HG03469 (cell line): Measurements from ENCODE around the gene TP53RK.
"Not testable (repeated sequence)": the region's sequence is repeated elsewhere in the genome, so short reads cannot be mapped to it uniquely, and the experiment has no call there.

ENCODE experiments used
- ATAC-seq: cut with Tn5 transposase; IDR thresholded peaks from one replicate; pipeline ENCODE4 v1.9.1; 2021; ENCODE audit warnings: mild to moderate bottlenecking, moderate library complexity, moderate number of reproducible peaks; ENCODE audit not compliant: unreplicated experiment

TP53RK gene

GRCh38 chr20:46683939-46684750, 5.1 kb downstream of the TP53RK start:
- no peak for ATAC-seq

DNA sequence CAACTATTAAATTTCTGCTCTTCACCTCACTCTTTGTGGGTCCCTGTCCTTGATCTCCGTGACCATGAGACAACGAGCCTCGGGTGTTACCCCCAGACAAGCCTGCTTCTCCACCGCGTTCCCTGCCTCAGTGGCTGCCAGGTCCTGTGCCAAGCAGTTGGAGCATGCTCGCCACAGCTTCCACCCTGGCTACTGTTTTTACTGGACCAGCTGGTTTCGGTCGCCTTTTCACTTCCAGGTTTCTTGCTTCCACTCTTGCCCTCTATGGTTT, 5.6 kb downstream of the TP53RK start:
- no peak for ATAC-seq

GRCh38 chr20:46683011-46683667, 6.1 kb downstream of the TP53RK start:
- no peak for ATAC-seq

- ATAC-seq: no peak
These were observed 7.0 kb downstream of the TP53RK start for GRCh38 chr20:46682063-46682821.

- no peak for ATAC-seq
These were observed 8.0 kb downstream of the TP53RK start for GRCh38 chr20:46681032-46681854.

DNA sequence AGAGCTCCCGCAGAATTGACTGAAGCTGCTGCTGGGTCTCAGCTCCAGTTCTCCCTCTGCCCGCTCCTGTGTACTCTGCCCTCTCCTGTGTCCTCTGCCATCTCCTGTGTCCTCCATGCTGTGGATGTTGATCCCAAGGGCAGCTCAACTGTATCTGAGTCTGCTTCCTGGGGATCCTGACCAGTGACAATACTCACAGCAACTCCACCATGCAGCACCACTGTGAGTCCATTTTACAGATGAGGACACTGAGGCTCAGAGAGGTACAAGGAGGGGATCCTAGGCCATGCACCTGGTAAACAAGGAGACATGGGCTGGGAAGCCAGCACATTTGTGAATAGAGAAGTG, 8.6 kb downstream of the TP53RK start:
- ATAC-seq: no peak

DNA sequence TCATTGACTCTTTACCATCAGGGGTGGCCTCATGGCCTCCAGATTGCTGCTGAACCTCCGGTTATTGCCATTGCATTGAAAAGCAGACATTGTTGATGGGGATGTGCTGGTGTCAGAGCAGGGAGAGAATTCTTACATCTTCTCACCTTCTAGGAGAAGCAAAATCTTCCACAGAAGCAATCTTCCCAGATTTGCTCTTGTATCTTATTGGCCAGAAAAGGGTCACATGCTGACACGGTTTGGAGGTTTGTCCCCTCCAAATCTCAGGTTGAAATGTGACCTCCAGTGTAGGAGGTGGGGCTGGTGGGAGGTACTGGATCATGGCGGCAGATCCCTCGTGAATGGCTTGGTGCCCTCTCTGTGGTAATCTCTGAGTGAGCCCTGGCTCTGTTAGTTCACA, 10.7 kb downstream of the TP53RK start:
- ATAC-seq: no peak

DNA sequence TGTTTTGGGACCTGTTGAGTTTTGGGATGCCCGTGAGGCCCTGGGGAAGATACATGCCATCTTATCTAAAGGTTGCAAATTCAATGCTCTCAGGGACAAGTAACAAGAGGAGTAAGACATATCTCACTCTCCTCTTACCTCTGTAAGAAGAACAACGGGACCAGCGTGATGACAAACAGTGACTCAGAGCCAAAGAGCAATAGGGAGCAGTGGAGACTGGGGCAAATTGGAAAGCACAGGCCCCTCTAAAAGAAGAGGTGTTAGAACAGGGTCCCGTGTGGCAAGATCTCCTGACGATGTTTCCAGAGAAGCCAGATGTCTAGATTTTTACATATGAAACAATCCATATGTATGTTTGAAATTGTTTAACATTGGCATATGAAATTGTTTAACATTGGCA, 11.6 kb downstream of the TP53RK start:
- ATAC-seq: no peak

- ATAC-seq: not testable (repeated sequence)
These were observed 12.5 kb downstream of the TP53RK start for GRCh38 chr20:46676649-46677316.

DNA sequence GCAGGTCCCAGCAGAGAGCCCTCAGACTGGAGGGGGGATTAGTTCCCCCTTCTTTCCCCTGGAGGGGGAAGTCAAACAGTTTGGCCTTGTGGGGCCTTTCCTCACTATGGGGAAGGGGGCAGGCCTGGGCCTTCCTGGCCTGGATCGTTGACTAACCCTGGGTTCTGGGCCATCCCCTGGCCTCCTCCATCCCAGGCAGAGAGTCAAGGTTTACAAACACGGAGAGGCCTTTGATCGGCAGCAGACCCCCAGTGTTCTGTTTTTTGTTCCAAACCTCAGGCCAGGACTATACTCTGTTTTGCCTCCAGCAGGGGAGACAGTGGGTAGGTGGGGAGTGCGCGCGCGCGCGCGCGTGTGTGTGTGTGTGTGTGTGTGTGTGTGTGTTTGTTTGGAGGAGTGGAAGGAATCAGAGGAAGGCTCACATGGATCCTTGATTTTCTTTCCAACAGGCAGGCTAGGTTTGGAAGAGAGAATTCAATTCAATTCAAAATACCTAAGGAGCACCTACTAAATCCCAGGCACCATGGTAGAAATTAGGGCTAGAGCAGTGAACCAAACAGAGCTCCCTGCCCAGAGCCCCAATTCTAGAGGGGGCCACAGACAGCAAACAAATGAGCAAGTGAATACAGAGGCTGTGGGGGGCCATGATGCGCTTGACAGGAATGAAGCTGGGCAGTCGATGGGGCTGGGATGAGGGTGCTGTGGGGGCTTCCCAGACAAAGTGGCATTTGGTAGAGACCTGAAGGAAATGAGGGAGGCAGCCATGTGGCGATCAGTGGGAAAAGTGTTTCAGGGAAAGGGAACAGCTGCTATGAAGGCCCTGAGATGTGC, 14.8 kb downstream of the TP53RK start:
- no peak for ATAC-seq

GRCh38 chr20:46673394-46674252, 15.6 kb downstream of the TP53RK start:
- ATAC-seq: no peak

DNA sequence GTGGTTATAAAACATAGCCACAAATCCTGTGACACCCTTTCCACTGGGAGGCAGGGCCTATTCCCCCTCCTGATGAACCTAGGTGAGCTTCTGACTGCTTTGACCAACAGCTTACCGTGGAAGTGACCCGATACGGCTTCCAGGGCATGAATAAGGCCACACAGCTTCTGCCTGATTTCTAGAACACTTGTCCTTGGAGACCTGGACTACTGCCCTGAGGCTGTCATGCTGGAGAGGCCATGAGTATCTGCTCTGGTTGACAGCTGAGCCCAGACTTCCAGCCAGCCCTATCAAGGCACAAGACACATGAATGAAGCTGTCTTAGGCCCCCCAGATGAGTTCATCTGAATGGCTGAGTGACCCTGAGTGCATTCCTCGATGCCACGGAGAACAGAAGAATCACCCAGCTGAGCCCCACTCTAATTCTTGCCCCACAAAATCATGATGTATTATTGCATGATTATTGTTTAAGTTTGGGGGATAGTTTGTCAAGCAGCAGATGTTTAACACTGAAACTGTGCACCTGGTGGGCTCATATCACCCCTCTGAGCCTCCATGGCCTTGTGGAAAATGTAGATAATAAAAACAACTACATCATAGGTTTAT, 16.6 kb downstream of the TP53RK start:
- no peak for ATAC-seq

- no peak for ATAC-seq
These were observed 17.2 kb downstream of the TP53RK start for GRCh38 chr20:46671866-46672542.

DNA sequence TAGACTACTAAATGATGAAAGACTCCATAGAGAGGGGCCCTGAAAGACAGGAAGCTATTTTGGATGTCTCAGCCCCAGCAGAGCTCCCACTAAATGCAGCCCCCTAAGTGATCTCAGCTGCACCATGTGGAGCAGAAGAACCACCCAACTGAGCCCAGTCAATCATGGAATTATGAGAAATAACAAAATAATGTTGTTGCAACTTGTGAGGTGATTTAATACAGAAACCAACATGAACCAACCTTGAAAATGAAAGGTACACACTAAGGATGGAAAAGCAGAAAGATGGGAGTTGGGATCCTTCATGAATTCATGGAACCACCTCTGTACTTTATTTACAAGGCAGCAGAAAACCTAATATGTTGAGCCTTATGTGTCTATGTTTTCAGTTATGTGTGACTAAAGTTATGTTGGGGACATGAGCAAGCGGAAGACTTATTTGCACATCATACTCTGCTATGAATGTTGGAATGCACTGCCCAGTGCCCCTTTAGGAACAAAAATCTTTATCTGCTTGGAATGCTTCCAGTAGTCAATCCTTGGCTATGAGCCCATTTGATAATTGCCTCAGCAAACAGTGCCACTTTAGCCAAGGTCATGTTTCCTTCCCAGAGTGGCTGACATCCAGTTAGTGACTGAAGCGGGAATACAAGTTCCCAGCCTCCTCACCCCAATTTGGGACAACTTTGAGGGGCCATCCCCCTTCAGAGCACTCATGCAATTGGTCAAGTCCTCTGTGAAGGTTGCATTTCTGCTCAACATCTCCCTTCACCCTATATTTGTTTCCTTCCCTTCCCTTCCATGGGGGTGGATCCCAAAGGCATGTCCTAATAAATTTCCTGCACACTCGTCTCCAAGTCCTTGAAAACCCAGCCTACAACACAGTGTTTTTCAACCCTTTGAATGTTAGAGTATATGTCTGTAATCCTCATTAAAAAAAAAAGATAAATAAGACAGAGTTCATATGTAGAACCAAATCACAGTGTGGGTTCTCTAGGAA, 18.4 kb downstream of the TP53RK start:
- ATAC-seq: no peak

DNA sequence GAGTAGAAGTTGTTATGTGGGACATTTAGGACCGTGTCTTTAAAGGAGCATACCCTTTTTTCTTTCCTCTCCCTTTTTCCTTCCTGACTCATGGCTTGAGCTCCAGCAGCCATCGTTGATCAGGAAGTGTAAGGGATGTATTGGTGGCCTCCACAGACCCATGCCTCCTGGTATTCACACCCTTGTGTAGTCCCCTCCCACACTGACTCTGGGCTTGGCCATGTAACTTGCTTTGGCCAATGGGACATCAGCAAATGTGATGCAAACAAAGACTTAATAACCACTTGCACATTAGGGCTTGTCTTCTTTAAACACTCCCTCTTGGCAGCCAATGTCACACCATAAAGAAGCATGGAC, 19.0 kb downstream of the TP53RK start:
- ATAC-seq: no peak

GRCh38 chr20:46666818-46667515, 22.3 kb downstream of the TP53RK start:
- ATAC-seq: no peak
